GM12878 (cell line): ENCODE data around the gene PDCD6IP.

Experiments used
- EZH2 ChIP-seq: IDR thresholded peaks from 2 replicates; pipeline ENCODE4 v1.6.1; 2012; ENCODE audit warnings: low read depth, mild to moderate bottlenecking, control low read depth, inconsistent platforms, low read length, borderline replicate concordance; ENCODE audit not compliant: control insufficient read depth
- FOXK2 ChIP-seq: fragments of 450-650 bp; IDR thresholded peaks from 2 replicates; pipeline ENCODE4 v1.6.1; 2017; ENCODE audit warnings: mild to moderate bottlenecking, moderate library complexity
- MAX ChIP-seq: IDR thresholded peaks from 2 replicates; pipeline ENCODE4 v1.6.1; 2012; ENCODE audit warnings: low read depth, low read length, improper control_type of control experiment
- RB1 ChIP-seq: fragments of 450-650 bp; formaldehyde crosslinking; IDR thresholded peaks from 2 replicates; pipeline ENCODE4 v1.6.1; 2017; ENCODE audit warnings: mild to moderate bottlenecking, borderline replicate concordance
- RCOR1 ChIP-seq: conservative IDR thresholded peaks from 2 replicates; pipeline ENCODE4 v1.6.1; 2012; ENCODE audit warnings: low read depth, low read length, improper control_type of control experiment

GRCh38 chr3:33900440-33900808, 102.0 kb downstream of the PDCD6IP start:
- TF ChIP-seq EZH2 (no peak), RCOR1 (no peak), MAX (no peak), FOXK2 (no peak), RB1 (no peak)
